Measurements from ENCODE around the gene TSC2.
"Not testable (repeated sequence)": the region's sequence is repeated elsewhere in the genome, so short reads cannot be mapped to it uniquely, and the experiment has no call there.

Gene TSC2

DNA sequence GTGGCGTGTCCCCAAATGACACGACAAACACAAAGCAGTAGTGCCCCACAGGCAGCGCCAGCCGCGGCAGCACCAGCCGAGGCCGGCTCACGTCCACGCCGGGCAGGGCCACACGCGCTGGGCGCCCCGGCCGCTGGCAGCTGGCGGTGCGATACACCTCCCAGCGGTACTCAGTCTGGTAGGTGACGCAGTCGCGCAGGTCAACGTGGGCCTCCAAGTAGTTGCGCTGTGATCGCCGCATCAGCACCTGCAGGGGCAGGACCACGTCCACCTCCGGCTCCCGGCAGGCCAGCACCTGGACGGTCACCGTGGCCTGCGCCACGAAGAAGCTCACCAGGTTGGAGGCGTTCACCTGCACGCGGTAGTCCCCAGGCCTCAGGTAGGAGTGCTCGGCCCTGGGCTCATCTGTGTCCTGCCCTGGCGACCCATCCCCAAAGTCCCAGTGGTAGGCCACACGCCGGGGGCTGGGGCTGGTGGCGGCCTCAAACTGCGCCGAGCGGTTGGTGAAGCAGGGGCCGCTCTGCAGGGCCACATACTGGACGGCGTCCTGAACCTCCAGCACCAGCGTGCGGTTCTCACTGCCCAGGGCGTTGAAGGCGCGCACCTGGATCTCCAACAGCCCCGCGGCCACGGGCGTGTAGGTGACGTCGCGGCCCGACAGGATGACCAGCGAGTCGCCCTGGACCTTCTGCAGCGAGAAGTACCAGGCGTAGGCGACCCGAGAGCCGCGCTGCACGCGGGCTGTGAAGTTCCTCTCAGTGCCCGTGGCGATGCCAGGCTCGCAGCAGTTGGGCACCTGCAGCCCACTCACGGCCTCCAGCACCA lies 60.9 kb downstream of the TSC2 start:
- not testable (repeated sequence) for FAIRE-seq; DNase-seq (ENCODE audit: insufficient read length, low spot score)

DNA sequence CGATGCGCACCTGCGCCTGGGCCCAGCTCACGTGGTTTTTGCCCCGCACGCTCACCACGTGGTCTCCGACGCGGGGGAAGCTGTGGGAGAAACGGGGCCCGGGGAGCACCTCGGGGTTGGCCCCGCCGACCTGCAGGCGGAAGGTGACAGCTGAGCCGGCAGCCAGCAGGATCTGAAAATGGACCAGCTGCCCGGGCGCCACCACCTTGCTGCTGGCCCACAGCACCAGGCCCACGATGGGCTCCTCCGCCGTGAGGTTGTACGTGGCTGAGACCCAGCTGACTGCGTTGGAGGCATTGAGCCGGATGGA lies 61.4 kb downstream of the TSC2 start:
- not testable (repeated sequence) for FAIRE-seq; DNase-seq (ENCODE audit: insufficient read length, low spot score)

DNA sequence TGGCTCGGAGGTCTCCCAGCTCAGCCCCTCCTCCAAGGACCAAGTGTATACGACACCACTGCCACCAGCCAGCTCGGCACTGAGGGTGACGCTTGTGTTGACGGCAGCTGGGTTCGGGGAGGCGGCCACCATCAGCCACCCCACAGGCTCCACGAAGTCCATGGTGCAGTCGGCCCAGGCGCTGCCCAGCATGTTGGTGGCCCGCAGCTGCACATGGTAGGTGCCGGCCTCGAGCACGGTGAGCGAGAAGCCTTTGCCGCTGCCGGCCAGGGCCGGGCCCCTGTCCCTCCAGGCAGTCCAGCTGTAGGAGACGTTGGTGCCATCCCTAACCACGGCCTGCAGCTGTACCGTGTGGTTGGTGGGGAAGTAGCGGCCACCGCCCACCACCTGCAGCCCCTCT lies 62.1 kb downstream of the TSC2 start:
- DNase-seq (ENCODE audit: insufficient read length, low spot score); FAIRE-seq: not testable (repeated sequence)

DNA sequence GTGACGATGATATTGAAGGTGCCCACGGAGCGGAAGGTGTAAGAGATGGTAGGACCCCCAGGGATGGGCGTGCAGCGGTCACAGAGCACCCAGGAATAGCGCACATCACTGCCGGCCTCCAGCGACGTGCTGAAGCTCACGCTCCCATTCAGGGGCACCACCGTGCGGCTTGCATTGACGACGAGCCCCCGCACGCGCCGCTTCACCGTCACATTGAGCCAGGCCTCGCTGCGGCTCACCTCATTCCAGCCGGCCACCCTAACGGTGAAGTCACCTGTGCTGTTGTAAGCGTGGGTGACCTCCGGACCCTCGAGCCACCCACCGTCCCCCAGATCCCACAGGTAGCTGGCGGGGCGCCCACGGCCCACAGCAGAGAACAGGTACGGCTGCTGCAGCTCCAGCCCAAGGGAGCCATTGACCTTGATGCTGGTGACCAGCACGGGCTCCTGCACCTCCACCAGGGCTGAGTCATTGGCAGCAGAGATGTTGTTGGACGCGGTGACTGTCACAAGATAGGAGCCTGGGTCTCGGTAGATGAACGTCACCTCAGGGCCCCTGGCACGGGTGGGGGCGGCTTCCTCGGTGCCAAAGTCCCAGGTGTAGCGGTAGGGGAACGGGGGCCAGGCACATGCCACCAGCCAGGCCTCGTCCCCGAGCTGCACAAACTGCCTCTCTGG lies 62.7 kb downstream of the TSC2 start:
- not testable (repeated sequence) for FAIRE-seq; DNase-seq (ENCODE audit: insufficient read length, low spot score)

DNA sequence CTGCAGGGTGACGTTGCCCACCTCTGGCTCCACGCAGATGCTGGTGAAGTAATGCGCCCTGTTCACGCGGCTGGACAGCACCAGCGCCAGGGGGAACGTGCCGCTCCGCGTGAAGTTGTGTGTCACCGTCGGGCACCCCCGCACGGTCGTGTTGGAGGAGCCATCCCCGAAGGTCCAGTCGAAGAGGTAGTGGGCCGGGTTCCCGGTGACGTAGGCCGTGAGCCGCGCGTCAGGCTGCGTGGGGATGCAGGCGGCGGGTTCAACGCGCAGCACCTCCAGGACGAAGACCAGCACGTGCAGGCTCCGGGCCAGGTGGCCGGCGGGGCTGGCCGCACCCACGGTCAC lies 63.2 kb downstream of the TSC2 start:
- not testable (repeated sequence) for FAIRE-seq; DNase-seq (ENCODE audit: insufficient read length, low spot score)

- FAIRE-seq; DNase-seq (ENCODE audit: insufficient read length, low spot score): not testable (repeated sequence)
Measured at GRCh38 chr16:2111412-2112335, 63.9 kb downstream of the TSC2 start.

DNA sequence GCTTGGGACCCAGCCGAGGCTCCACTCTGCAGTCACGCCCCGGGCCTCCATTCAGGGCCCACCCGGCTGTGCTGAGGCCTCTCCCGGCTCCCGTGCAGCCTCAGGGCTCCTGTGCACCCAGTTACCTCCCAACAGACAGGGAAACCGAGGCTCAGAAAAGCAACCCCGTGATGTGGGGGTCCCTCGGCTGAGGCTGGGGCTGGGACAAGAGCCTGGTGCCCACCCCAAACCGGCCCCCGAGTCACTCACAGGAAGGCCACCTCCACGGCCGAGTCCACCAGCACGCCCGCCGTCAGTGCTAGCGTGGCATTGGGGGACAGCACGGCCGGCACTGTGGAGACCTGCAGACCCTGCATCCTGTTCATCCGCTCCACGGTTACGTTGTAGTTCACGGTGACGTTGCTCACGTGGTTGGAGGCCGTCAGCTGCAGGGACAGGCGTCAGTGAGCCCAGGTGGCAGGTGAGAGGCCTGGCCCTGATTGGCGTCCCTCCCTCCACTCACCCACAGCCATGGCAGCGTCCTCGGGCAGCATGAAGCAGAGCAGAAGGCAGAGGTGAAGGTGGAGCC lies 64.8 kb downstream of the TSC2 start:
- DNase-seq (ENCODE audit: insufficient read length, low spot score); FAIRE-seq: not testable (repeated sequence)

DNA sequence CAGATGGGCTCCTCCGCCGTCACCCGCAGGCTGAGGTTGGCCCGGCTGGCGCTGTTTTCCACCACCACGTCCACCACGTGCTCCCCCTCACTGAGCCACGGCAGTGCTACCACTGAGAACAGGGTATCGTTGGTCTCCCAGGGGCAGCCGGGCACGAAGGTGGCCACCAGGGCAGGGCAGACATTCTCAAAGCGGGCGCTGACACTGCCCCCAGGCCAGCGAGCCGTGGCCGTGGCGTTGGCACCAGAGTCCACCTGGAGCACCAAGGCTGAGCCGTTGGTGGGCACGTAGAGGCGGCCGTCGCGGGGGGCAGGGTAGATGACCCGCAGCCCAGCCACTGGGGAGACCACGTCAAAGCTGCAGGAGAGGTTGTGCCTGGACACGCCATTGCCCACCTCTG lies 66.4 kb downstream of the TSC2 start:
- FAIRE-seq; DNase-seq (ENCODE audit: insufficient read length, low spot score): not testable (repeated sequence)

GRCh38 chr16:2114885-2115590 lies 67.3 kb downstream of the TSC2 start:
- not testable (repeated sequence) for DNase-seq (ENCODE audit: insufficient read length, low spot score); FAIRE-seq

DNA sequence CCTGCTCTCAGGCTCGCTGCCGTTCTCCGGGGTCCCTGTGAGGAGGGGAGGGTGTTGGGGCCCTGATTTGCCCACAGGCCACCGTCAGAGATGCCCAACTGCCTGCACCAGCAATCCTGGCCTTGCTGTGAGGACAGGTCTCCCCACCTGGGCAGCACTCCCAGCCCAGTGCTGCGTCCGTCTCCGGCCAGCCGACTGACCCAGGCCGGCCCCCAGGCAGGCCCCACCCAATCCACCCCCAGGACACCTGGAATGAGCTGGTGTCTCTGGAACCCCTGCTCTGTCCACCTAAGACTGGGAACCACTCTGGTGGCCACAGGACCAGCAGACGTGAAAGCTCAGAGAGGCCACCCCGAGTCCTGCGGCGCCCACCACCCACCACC lies 67.8 kb downstream of the TSC2 start:
- TF ChIP-seq CTCF (IDR thresholded peaks at IDR 0.05; ENCODE audit: insufficient read depth, missing control alignments), result no peak
- FAIRE-seq (no peak), DNase-seq (ENCODE audit: insufficient read length, low spot score) (no peak)

DNA sequence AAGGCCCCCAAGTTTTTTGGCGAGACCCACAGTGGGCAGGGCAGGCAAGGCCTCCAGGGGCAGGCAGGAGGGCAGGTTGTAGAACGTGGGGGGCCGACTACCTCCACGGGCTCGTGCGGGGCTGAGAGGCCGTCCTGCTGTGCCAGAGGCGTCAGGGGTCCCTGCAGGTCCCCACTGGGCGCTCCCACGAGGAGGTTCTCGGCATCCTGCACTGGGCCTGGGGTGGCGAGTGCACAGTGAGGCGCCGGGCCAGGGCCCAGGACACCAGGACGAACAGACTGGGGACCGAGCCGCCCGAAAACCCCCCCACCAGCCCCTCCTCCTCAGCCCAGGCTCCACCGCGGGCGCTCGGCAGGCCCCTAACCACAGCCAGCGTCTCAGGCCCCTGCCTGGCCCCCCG lies 68.6 kb downstream of the TSC2 start:
- not testable (repeated sequence) for FAIRE-seq; DNase-seq (ENCODE audit: insufficient read length, low spot score)

GRCh38 chr16:2117341-2117740 lies 69.6 kb downstream of the TSC2 start:
- FAIRE-seq, result not testable (repeated sequence)

DNA sequence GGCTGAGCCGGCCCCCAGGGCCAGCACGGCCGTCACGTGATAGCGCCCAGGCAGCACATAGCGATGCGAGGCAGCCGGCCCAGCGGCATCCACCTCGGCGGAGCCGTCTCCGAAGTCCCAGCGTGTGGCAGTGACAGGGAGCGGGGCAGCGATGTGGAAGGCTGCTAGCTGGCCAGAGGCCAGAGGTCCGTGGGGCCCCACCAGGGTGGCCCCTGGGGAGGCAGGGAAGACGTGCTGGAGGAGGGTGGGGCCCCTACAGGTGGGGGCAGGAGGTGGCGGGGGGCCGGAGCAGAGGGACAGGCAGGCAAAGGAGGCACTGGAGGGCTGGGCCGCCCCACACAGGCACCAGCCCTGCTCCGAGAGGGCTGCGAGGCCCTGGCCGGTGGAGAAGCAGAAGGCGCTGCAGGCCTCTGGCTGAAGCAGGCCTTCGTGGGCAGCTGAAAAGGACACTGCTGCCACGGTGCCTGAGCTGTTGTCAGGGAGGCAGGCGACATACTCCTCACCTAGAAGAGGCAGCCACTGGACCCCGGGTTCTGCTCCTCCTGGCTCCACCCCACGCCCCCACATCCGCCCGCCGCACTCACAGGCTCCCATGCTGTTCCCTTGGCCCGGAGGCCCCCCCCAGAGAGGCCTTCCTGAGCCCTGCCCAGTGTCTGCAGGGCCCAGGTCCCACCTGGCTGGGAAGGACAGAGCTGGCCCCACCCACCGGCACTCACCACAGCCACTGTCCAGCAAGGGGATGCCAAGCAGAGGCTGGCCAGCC lies 70.4 kb downstream of the TSC2 start:
- FAIRE-seq; DNase-seq (ENCODE audit: insufficient read length, low spot score): not testable (repeated sequence)

More at GRCh38 chr16:2117341-2117740, 69.6 kb downstream of the TSC2 start:
- not testable (repeated sequence) for DNase-seq (ENCODE audit: insufficient read length, low spot score)

All from D721Med (cell line).